Measurements from ENCODE around the gene CELSR3.

Gene CELSR3

GRCh38 chr3:48639944-48640606 is 22.6 kb downstream of the CELSR3 start:
- Histone ChIP-seq H3K4me1 (ENCODE audit: insufficient read depth, low read length) (peaks cover 13% of the 10 kb centered on the region; the same call in 1 of the 2 replicates), H3K27me3 (ENCODE audit: insufficient read depth, low read length) (no peaks in the 10 kb centered on the region), H3K9ac (ENCODE audit: low read depth, low read length) (no peak overlapping the region), H3K4me3 (ENCODE audit: low read length) (no peak overlapping the region), H3K9me3 (ENCODE audit: insufficient read depth, low read depth, low read length) (no peaks in the 10 kb centered on the region), H3K36me3 (ENCODE audit: insufficient read depth, low read depth, low read length) (peaks cover 35% of the 10 kb centered on the region), H3K27ac (ENCODE audit: low read length) (no peak overlapping the region)

- H3K9me3 ChIP-seq (ENCODE audit: insufficient read depth, low read depth, low read length), result no peaks in the 10 kb centered on the region
- H3K36me3 ChIP-seq (ENCODE audit: insufficient read depth, low read depth, low read length), result peaks cover 36% of the 10 kb centered on the region
- no peak overlapping the region for H3K27ac ChIP-seq (ENCODE audit: low read length)
- H3K27me3 ChIP-seq (ENCODE audit: insufficient read depth, low read length), result no peaks in the 10 kb centered on the region
- H3K4me3 ChIP-seq (ENCODE audit: low read length), result no peak overlapping the region
- H3K4me1 ChIP-seq (ENCODE audit: insufficient read depth, low read length), result peaks cover 15% of the 10 kb centered on the region; the same call in 1 of the 2 replicates
- H3K9ac ChIP-seq (ENCODE audit: low read depth, low read length), result no peak overlapping the region
Observed at GRCh38 chr3:48637305-48637704, 25.4 kb downstream of the CELSR3 start.

GRCh38 chr3:48636149-48636655 is 26.5 kb downstream of the CELSR3 start:
- peaks cover 42% of the 10 kb centered on the region for H3K36me3 ChIP-seq (ENCODE audit: insufficient read depth, low read depth, low read length)
- H3K27ac ChIP-seq (ENCODE audit: low read length), result peak overlapping the region; percentile 62
- H3K4me3 ChIP-seq (ENCODE audit: low read length), result peak overlapping the region; percentile 81
- peak overlapping the region; percentile 80; the same call in 1 of the 2 replicates for H3K9ac ChIP-seq (ENCODE audit: low read depth, low read length)
- no peaks in the 10 kb centered on the region for H3K27me3 ChIP-seq (ENCODE audit: insufficient read depth, low read length)
- H3K4me1 ChIP-seq (ENCODE audit: insufficient read depth, low read length), result peaks cover 15% of the 10 kb centered on the region; the same call in 1 of the 2 replicates
- H3K9me3 ChIP-seq (ENCODE audit: insufficient read depth, low read depth, low read length), result no peaks in the 10 kb centered on the region

- Histone ChIP-seq H3K9me3 (ENCODE audit: insufficient read depth, low read depth, low read length) (no peaks in the 10 kb centered on the region), H3K4me1 (ENCODE audit: insufficient read depth, low read length) (peaks cover 15% of the 10 kb centered on the region; the same call in 1 of the 2 replicates), H3K9ac (ENCODE audit: low read depth, low read length) (peak within 1 kb of the TSS; percentile 80), H3K27me3 (ENCODE audit: insufficient read depth, low read length) (no peaks in the 10 kb centered on the region), H3K27ac (ENCODE audit: low read length) (peak within 1 kb of the TSS; percentile 62), H3K4me3 (ENCODE audit: low read length) (peak within 1 kb of the TSS; percentile 81), H3K36me3 (ENCODE audit: insufficient read depth, low read depth, low read length) (peaks cover 45% of the 10 kb centered on the region)
Observed at GRCh38 chr3:48635222-48636021, 27.3 kb downstream of the CELSR3 start, which contains the start of gene SLC26A6. Gene SLC26A6 (minus strand): TSS chr3:48635461. CDS start chr3:48635393, 68 bp downstream.

GRCh38 chr3:48634661-48635221 is 27.9 kb downstream of the CELSR3 start:
- Histone ChIP-seq H3K4me3 (ENCODE audit: low read length) (peak overlapping the region; percentile 81), H3K9me3 (ENCODE audit: insufficient read depth, low read depth, low read length) (no peaks in the 10 kb centered on the region), H3K36me3 (ENCODE audit: insufficient read depth, low read depth, low read length) (peaks cover 49% of the 10 kb centered on the region), H3K4me1 (ENCODE audit: insufficient read depth, low read length) (peaks cover 15% of the 10 kb centered on the region; the same call in 1 of the 2 replicates), H3K9ac (ENCODE audit: low read depth, low read length) (peak overlapping the region; percentile 80), H3K27ac (ENCODE audit: low read length) (no peak overlapping the region), H3K27me3 (ENCODE audit: insufficient read depth, low read length) (no peaks in the 10 kb centered on the region)

- no peak overlapping the region for H3K27ac ChIP-seq (ENCODE audit: low read length)
- peaks cover 15% of the 10 kb centered on the region; the same call in 1 of the 2 replicates for H3K4me1 ChIP-seq (ENCODE audit: insufficient read depth, low read length)
- peak overlapping the region; percentile 81 for H3K4me3 ChIP-seq (ENCODE audit: low read length)
- H3K27me3 ChIP-seq (ENCODE audit: insufficient read depth, low read length), result no peaks in the 10 kb centered on the region
- H3K9ac ChIP-seq (ENCODE audit: low read depth, low read length), result no peak overlapping the region
- H3K36me3 ChIP-seq (ENCODE audit: insufficient read depth, low read depth, low read length), result peaks cover 49% of the 10 kb centered on the region
- H3K9me3 ChIP-seq (ENCODE audit: insufficient read depth, low read depth, low read length), result no peaks in the 10 kb centered on the region
Observed at GRCh38 chr3:48633743-48634142, 28.9 kb downstream of the CELSR3 start.

- Histone ChIP-seq H3K36me3 (ENCODE audit: insufficient read depth, low read depth, low read length) (peaks cover 54% of the 10 kb centered on the region), H3K4me3 (ENCODE audit: low read length) (no peak overlapping the region), H3K4me1 (ENCODE audit: insufficient read depth, low read length) (peaks cover 15% of the 10 kb centered on the region; the same call in 1 of the 2 replicates), H3K27ac (ENCODE audit: low read length) (no peak overlapping the region), H3K9me3 (ENCODE audit: insufficient read depth, low read depth, low read length) (no peaks in the 10 kb centered on the region), H3K9ac (ENCODE audit: low read depth, low read length) (no peak overlapping the region), H3K27me3 (ENCODE audit: insufficient read depth, low read length) (no peaks in the 10 kb centered on the region)
Observed at GRCh38 chr3:48633256-48633655, 29.4 kb downstream of the CELSR3 start.

GRCh38 chr3:48631516-48632448 is 30.9 kb downstream of the CELSR3 start:
- Histone ChIP-seq H3K4me3 (ENCODE audit: low read length) (no peak overlapping the region), H3K9me3 (ENCODE audit: insufficient read depth, low read depth, low read length) (no peaks in the 10 kb centered on the region), H3K4me1 (ENCODE audit: insufficient read depth, low read length) (peaks cover 7% of the 10 kb centered on the region; the same call in 1 of the 2 replicates), H3K36me3 (ENCODE audit: insufficient read depth, low read depth, low read length) (peaks cover 68% of the 10 kb centered on the region), H3K27me3 (ENCODE audit: insufficient read depth, low read length) (no peaks in the 10 kb centered on the region), H3K27ac (ENCODE audit: low read length) (no peak overlapping the region), H3K9ac (ENCODE audit: low read depth, low read length) (no peak overlapping the region)

- Histone ChIP-seq H3K27me3 (ENCODE audit: insufficient read depth, low read length) (no peaks in the 10 kb centered on the region), H3K4me3 (ENCODE audit: low read length) (no peak overlapping the region), H3K4me1 (ENCODE audit: insufficient read depth, low read length) (0 out of 2 replicates have a peak, but pooled peaks cover 2% of the 10 kb centered on the region), H3K9me3 (ENCODE audit: insufficient read depth, low read depth, low read length) (no peaks in the 10 kb centered on the region), H3K27ac (ENCODE audit: low read length) (no peak overlapping the region), H3K9ac (ENCODE audit: low read depth, low read length) (no peak overlapping the region), H3K36me3 (ENCODE audit: insufficient read depth, low read depth, low read length) (peaks cover 78% of the 10 kb centered on the region)
Observed at GRCh38 chr3:48630833-48631232, 31.9 kb downstream of the CELSR3 start.

GRCh38 chr3:48630407-48630806 is 32.3 kb downstream of the CELSR3 start:
- Histone ChIP-seq H3K27ac (ENCODE audit: low read length) (no peak overlapping the region), H3K4me1 (ENCODE audit: insufficient read depth, low read length) (0 out of 2 replicates have a peak, but pooled peaks cover 2% of the 10 kb centered on the region), H3K36me3 (ENCODE audit: insufficient read depth, low read depth, low read length) (peaks cover 82% of the 10 kb centered on the region), H3K4me3 (ENCODE audit: low read length) (no peak overlapping the region), H3K9me3 (ENCODE audit: insufficient read depth, low read depth, low read length) (no peaks in the 10 kb centered on the region), H3K9ac (ENCODE audit: low read depth, low read length) (no peak overlapping the region), H3K27me3 (ENCODE audit: insufficient read depth, low read length) (no peaks in the 10 kb centered on the region)
